Stimulated activated naive CD8-positive, alpha-beta T cell treated with anti-CD3 and anti-CD28 coated beads, Interleukin-15, Interleukin-2, amounts not matched to agents 100 ng/mL and 50 ng/mL, for 24 hours (primary cell): ENCODE data around the gene YLPM1.

Source experiments
- H3K27ac Mint-ChIP-seq: one replicate; pipeline ENCODE4 v1.8.0; 2021; ENCODE audit warnings: mild to moderate bottlenecking, mixed read lengths
- H3K27me3 Mint-ChIP-seq: one replicate; pipeline ENCODE4 v1.8.0; 2021; ENCODE audit warnings: mixed read lengths
- H3K36me3 Mint-ChIP-seq: one replicate; pipeline ENCODE4 v1.8.0; 2021; ENCODE audit warnings: low read depth, mixed read lengths
- H3K4me1 Mint-ChIP-seq: one replicate; pipeline ENCODE4 v1.8.0; 2021; ENCODE audit warnings: low read depth, mixed read lengths
- H3K4me3 Mint-ChIP-seq: one replicate; pipeline ENCODE4 v1.8.0; 2021; ENCODE audit warnings: mild to moderate bottlenecking, mixed read lengths
- H3K9me3 Mint-ChIP-seq: one replicate; pipeline ENCODE4 v1.8.0; 2021; ENCODE audit warnings: mixed read lengths

The YLPM1 gene, protein sequence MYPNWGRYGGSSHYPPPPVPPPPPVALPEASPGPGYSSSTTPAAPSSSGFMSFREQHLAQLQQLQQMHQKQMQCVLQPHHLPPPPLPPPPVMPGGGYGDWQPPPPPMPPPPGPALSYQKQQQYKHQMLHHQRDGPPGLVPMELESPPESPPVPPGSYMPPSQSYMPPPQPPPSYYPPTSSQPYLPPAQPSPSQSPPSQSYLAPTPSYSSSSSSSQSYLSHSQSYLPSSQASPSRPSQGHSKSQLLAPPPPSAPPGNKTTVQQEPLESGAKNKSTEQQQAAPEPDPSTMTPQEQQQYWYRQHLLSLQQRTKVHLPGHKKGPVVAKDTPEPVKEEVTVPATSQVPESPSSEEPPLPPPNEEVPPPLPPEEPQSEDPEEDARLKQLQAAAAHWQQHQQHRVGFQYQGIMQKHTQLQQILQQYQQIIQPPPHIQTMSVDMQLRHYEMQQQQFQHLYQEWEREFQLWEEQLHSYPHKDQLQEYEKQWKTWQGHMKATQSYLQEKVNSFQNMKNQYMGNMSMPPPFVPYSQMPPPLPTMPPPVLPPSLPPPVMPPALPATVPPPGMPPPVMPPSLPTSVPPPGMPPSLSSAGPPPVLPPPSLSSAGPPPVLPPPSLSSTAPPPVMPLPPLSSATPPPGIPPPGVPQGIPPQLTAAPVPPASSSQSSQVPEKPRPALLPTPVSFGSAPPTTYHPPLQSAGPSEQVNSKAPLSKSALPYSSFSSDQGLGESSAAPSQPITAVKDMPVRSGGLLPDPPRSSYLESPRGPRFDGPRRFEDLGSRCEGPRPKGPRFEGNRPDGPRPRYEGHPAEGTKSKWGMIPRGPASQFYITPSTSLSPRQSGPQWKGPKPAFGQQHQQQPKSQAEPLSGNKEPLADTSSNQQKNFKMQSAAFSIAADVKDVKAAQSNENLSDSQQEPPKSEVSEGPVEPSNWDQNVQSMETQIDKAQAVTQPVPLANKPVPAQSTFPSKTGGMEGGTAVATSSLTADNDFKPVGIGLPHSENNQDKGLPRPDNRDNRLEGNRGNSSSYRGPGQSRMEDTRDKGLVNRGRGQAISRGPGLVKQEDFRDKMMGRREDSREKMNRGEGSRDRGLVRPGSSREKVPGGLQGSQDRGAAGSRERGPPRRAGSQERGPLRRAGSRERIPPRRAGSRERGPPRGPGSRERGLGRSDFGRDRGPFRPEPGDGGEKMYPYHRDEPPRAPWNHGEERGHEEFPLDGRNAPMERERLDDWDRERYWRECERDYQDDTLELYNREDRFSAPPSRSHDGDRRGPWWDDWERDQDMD (N-terminal part only)

DNA sequence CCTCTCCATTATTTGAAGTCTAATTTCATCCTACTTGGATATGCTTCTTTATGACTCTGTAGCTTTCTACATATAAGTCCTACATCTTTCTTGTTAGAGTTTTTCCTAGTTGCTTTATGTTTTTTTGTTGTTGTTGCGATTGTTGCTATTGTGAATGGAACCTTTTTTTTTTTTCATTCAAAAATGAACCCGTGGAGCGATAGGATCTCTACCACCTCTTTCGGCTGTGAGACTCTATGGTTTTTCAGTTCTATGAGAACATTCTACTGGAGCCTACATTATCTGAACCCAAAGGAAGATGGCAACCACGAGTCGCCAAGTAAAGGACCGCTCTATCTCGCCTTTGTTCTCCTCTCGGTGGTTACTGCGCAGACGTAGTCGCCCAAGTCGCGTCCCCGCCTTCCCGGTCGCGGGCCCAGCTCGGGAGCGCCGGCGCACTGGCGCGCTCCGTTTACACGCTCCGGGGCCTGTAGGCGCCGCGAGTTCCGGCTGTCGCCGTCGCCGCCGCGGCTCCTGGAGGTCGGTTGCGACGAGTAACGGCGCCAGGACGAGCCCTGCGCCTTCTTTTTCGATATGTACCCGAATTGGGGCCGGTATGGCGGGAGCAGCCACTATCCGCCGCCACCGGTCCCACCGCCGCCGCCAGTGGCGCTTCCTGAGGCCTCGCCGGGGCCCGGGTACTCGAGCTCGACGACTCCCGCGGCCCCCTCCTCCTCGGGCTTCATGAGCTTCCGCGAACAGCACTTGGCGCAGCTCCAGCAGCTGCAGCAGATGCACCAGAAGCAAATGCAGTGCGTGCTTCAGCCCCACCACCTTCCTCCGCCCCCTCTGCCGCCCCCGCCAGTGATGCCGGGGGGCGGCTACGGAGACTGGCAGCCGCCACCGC is at the start of gene YLPM1:
TSS of gene YLPM1 (plus strand) at position 400 of the 886 bp plus-strand sequence. CDS start at position 574, 174 bp downstream.
- Mint-ChIP-seq H3K36me3 (peaks cover 26% of the 10 kb centered on the region), H3K4me1 (peaks cover 54% of the 10 kb centered on the region), H3K27ac (peak within 1 kb of the TSS; percentile 98), H3K9me3 (no peaks in the 10 kb centered on the region), H3K4me3 (peak within 1 kb of the TSS; percentile 91), H3K27me3 (no peaks in the 10 kb centered on the region)

DNA sequence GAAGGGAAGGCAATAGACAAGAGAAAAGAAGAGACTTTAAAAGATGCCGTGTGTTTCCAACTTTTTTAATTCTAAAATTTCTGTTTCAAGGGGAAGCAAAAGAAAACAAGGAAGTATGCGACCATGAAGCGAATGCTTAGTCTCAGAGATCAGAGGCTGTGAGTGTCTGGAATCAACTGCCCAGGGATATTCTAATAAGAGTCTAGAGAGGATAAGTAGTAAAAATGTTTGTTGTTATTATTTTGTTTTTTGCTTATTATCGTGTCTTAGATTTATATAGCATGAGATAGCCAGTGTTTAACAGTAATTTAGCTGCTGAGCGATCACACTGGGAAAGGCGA is 49.8 kb upstream of the YLPM1 start:
- Mint-ChIP-seq H3K9me3 (no peaks in the 10 kb centered on the region), H3K27me3 (no peaks in the 10 kb centered on the region), H3K36me3 (peaks cover 27% of the 10 kb centered on the region), H3K27ac (peak overlapping the region; percentile 97), H3K4me3 (peak overlapping the region; percentile 98), H3K4me1 (peaks cover 46% of the 10 kb centered on the region)

DNA sequence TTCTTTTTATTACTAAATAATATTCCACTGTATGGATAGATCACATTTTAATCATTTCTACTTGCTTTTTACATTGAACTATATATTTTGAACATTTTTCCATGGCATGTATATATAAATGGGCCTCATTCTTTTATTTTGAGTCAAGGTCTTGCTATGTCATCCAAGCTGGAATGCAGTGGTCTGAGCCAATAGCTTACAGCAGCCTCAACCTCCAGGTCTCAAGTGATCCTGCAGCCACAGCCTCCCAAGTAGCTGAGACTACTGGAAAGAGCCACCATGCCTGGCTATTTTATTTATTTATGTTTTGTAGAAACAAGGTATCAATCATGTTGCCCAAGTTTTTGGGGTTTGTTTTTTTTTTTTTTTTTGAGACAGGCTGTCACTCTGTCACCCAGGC is 42.6 kb upstream of the YLPM1 start:
- no peak overlapping the region for H3K27ac Mint-ChIP-seq
- H3K4me1 Mint-ChIP-seq: peaks cover 3% of the 10 kb centered on the region
- H3K36me3 Mint-ChIP-seq: peaks cover 46% of the 10 kb centered on the region
- no peaks in the 10 kb centered on the region for H3K27me3 Mint-ChIP-seq
- H3K4me3 Mint-ChIP-seq: no peak overlapping the region
- H3K9me3 Mint-ChIP-seq: no peaks in the 10 kb centered on the region

DNA sequence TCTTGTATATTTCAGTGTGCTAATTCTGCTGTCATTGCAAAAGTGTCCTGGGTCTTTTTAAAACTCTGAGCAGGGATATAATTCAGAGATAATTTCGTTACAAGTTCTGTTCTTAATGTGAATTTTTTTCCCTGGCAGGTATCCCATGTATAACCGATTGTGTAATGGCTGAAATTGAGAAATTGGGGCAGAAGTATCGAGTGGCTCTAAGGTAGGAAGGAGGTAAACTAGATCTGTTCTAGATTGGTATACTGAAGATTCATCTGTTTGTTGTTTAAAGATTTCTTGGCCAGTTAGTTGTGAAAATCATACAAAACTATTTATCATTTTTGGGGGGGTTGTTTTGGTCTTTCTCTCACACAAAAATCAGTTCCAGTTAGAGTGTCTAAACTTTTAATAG is 40.0 kb upstream of the YLPM1 start:
- Mint-ChIP-seq H3K27ac (no peak overlapping the region), H3K4me1 (no peaks in the 10 kb centered on the region), H3K27me3 (no peaks in the 10 kb centered on the region), H3K36me3 (peaks cover 38% of the 10 kb centered on the region), H3K4me3 (no peak overlapping the region), H3K9me3 (no peaks in the 10 kb centered on the region)

DNA sequence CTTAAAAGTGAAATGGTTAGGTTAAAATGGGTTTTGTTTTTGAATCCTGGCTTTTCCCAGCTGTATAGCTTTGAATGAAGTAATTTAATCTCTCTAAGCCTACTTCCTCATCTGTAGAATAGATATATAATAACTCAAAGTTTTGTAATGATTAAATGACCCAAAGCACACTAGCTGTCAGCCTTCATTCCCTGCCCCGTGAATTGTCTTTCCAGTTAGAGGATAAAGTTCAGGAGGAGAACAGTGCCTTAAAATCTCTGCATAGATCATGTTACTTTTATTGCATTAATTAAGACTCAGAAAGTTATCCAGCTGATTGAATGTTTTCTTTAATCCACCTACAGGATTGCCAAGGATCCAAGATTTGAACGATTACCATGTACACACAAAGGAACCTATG is 30.7 kb upstream of the YLPM1 start:
- no peak overlapping the region for H3K27ac Mint-ChIP-seq
- no peaks in the 10 kb centered on the region for H3K27me3 Mint-ChIP-seq
- no peaks in the 10 kb centered on the region for H3K4me1 Mint-ChIP-seq
- no peak overlapping the region for H3K4me3 Mint-ChIP-seq
- no peaks in the 10 kb centered on the region for H3K9me3 Mint-ChIP-seq
- H3K36me3 Mint-ChIP-seq: peaks cover 55% of the 10 kb centered on the region

DNA sequence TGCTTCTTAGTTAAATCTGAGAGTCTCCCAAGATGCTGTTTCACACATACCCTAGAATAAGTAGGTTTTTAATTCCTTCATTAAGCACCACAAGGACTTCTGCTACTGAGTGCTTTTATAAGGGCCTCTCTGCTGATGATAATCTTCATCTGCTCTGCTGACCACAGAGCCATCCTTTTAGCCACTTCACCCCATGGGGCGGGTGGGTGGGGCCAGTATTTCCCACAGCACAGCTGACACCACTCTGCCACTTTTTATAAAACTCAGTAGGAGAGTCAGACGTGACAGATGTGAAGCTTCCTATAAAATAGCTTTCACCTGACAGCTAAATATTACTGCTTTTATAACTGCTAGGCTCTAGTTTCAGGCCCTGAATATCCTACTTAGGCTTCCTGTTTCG is 29.9 kb upstream of the YLPM1 start:
- Mint-ChIP-seq H3K27me3 (no peaks in the 10 kb centered on the region), H3K36me3 (peaks cover 61% of the 10 kb centered on the region), H3K27ac (no peak overlapping the region), H3K4me3 (no peak overlapping the region), H3K9me3 (no peaks in the 10 kb centered on the region), H3K4me1 (no peaks in the 10 kb centered on the region)

DNA sequence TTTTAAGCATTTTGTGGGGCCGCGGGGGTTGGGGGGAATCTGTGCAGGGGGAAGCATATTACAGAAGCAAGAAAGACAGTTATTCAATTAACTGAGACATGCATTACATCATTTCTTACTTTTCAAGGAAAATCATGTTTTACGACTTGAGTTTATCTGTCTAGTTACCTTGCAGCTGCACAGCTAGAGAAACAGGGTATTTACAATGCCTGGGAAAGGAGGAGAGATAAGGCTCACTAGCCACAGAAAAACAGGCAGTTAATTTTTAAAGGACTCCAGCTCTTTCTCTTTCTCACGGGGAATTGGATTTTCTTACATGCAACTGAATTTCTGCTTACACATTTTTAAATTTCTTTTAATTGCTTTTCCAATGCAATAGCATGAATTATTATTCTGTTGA is 28.0 kb upstream of the YLPM1 start:
- Mint-ChIP-seq H3K4me1 (no peaks in the 10 kb centered on the region), H3K36me3 (peaks cover 75% of the 10 kb centered on the region), H3K9me3 (no peaks in the 10 kb centered on the region), H3K4me3 (no peak overlapping the region), H3K27me3 (no peaks in the 10 kb centered on the region), H3K27ac (no peak overlapping the region)

DNA sequence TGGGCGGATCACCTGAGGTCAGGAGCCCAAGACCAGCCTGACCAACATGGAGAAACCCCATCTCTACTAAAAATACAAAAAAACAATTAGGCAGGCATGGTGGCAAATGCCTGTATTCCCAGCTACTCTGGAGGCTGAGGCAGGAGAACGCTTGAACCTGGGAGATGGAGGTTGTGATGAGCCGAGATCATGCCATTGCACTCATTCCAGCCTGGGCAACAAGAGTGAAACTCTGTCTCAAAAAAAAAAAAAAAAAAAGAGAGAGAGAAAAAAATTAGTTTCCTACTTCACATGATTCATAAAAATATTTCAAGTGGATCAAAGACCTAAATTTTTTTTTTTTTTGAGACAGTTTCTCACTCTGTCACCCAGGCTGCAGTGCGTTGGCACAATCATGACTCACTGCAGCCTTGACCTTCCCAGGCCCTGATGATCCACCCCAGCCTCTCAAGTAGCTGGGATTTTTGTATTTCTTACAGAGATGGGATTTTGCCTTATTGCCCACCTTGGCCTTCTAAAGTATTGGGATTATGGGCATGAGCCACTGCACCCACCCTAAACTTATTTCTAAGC is 25.3 kb upstream of the YLPM1 start:
- Mint-ChIP-seq H3K4me1 (no peaks in the 10 kb centered on the region), H3K27me3 (no peaks in the 10 kb centered on the region), H3K9me3 (no peaks in the 10 kb centered on the region), H3K4me3 (no peak overlapping the region), H3K36me3 (peaks cover 60% of the 10 kb centered on the region), H3K27ac (no peak overlapping the region)

DNA sequence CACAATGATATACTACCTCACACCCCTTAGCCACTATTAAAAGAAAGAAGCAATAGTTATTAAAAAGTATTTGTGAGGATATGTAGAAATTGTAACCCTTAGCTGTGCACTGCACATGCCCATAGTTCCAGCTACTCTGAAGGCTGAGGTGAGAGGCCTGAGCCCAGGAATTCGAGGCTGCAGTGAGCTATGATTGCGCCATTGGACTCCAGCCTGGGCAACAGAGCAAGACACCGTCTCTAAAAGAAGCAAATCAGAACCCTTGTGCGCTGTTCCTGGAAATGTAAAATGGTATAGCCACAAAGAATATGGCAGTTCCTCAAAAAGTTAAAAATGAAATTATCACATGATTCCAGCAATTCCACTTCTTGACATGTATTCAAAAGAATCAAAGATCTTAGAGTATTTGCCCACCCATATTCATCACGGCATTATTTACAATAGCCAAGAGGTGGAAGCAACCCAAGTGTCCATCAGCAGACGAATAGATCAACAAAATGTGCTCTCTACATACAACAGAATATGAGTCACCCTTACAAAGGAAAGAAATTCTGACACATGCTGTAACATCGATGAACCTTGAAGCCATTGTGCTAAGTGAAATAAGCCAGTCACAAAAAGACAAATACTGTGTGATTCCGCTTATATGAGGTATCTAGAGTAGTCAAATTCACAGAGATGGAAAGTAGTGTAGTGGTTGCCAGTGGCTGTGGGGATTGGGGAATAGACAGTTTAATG is 23.7 kb upstream of the YLPM1 start:
- peaks cover 49% of the 10 kb centered on the region for H3K36me3 Mint-ChIP-seq
- H3K27ac Mint-ChIP-seq: no peak overlapping the region
- no peaks in the 10 kb centered on the region for H3K9me3 Mint-ChIP-seq
- H3K4me3 Mint-ChIP-seq: no peak overlapping the region
- H3K4me1 Mint-ChIP-seq: no peaks in the 10 kb centered on the region
- H3K27me3 Mint-ChIP-seq: no peaks in the 10 kb centered on the region

DNA sequence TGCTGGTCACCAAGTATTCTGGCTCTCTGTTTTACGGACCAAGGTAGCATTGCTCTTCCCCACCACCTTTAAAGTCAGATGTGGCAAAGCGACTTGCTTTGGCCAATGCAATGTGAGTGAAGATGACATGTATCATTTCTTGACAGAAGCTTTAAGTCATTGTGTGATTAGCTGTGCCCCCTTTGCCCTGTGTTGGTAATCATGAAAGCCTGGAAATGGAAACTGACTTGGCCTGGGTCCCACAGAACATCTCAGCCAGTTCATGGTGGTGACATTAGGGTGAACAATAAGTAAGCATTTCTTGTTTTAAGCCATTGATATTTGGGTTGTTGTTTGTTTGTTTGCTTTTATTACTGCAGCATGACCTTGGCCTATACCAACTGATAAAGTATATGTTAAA is 15.9 kb upstream of the YLPM1 start:
- H3K36me3 Mint-ChIP-seq: no peaks in the 10 kb centered on the region
- H3K4me3 Mint-ChIP-seq: no peak overlapping the region
- peaks cover 6% of the 10 kb centered on the region for H3K9me3 Mint-ChIP-seq
- H3K4me1 Mint-ChIP-seq: no peaks in the 10 kb centered on the region
- no peaks in the 10 kb centered on the region for H3K27me3 Mint-ChIP-seq
- H3K27ac Mint-ChIP-seq: no peak overlapping the region

DNA sequence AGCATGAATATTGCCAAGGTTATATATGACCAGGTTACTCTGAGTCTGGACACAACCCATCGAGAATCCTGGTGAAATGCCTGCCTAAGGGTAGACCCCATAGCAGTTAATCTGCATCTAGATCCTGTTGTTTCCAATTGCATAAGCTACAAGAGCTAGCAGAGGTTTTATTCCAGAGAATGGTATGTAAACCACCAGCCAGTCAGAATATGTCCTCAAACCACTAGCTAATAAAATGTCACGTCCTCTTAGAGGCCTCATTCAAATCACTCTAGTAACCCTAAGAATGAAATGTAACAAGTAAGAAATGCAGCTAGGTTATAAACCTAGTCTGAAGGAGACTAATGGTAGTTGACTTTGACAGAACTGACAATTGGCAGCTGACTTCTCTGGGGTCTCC is 9.0 kb upstream of the YLPM1 start:
- Mint-ChIP-seq H3K27ac (no peak overlapping the region), H3K4me3 (no peak overlapping the region), H3K36me3 (peaks cover 4% of the 10 kb centered on the region), H3K27me3 (no peaks in the 10 kb centered on the region), H3K9me3 (peaks cover 9% of the 10 kb centered on the region), H3K4me1 (no peaks in the 10 kb centered on the region)

DNA sequence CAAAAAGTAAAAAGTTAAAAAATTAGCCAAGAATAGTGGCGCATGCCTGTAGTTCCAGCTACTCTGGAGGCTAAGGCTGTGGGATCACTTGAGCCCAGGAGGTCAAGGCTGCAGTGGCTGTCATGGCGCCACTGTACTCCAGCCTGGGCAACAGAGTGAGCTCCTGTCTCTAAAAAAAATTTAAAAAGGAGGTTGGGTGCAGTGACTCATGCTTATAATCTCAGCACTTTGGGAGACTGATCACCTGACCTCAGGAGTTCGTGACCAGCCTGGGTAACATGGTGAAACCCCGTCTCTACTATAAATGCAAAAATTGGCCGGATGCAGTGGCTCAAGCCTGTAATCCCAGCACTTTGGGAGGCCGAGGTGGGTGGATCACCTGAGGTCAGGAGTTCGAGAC is 8.2 kb upstream of the YLPM1 start:
- Mint-ChIP-seq H3K4me1 (no peaks in the 10 kb centered on the region), H3K9me3 (peaks cover 9% of the 10 kb centered on the region), H3K36me3 (peaks cover 4% of the 10 kb centered on the region), H3K27me3 (no peaks in the 10 kb centered on the region), H3K27ac (no peak overlapping the region), H3K4me3 (no peak overlapping the region)

DNA sequence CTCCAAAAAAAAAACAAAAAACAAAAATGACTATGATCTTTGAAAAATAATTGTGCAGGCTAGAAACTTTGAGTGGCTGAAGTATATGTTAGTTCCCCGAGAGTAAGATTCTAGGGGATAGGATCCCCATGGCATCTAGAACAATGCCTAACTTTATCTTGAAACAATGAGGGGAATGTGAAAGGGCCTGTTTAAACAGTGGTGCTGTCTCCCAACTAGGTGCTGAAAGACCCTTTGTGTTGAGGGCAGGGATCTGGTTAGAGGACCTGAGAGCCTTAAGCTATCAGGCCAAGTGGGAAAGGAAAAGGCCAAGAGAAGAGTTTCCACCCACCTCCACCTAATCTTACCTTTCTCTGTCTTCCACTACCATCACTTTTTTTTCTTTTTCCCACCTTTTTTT is 6.8 kb upstream of the YLPM1 start:
- Mint-ChIP-seq H3K36me3 (peaks cover 4% of the 10 kb centered on the region), H3K27ac (no peak overlapping the region), H3K4me3 (no peak overlapping the region), H3K4me1 (no peaks in the 10 kb centered on the region), H3K9me3 (peaks cover 9% of the 10 kb centered on the region), H3K27me3 (no peaks in the 10 kb centered on the region)
